Measurements from ENCODE around the gene ABCB1.

GRCh38 chr7:87538052-87538451 is 62.6 kb downstream of the ABCB1 start:
- TF ChIP-seq CEBPB (IDR thresholded peaks at IDR 0.05) = no peak
- no peak for TF ChIP-seq NFIC (IDR thresholded peaks at IDR 0.05)
- no peak for TF ChIP-seq TAF1 (IDR thresholded peaks at IDR 0.05; ENCODE audit: low read depth)
- TF ChIP-seq, protein P1, sequence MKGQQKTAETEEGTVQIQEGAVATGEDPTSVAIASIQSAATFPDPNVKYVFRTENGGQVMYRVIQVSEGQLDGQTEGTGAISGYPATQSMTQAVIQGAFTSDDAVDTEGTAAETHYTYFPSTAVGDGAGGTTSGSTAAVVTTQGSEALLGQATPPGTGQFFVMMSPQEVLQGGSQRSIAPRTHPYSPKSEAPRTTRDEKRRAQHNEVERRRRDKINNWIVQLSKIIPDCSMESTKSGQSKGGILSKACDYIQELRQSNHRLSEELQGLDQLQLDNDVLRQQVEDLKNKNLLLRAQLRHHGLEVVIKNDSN (IDR thresholded peaks at IDR 0.05) = no peak
- no peak for TF ChIP-seq EP300 (IDR thresholded peaks at IDR 0.05; ENCODE audit: borderline replicate concordance)
- no peak for TF ChIP-seq REST (IDR thresholded peaks at IDR 0.05; ENCODE audit: low read depth)
- TF ChIP-seq FOXM1 (IDR thresholded peaks at IDR 0.05; ENCODE audit: borderline replicate concordance, low read depth) = no peak
- no peak for TF ChIP-seq RAD21 (IDR thresholded peaks at IDR 0.05; ENCODE audit: low read depth)
- TF ChIP-seq ZBTB7A (IDR thresholded peaks at IDR 0.05; ENCODE audit: low read depth) = no peak
- no peak for TF ChIP-seq CREB1 (IDR thresholded peaks at IDR 0.05; ENCODE audit: low read depth)
- no peak for TF ChIP-seq YY1 (IDR thresholded peaks at IDR 0.05; ENCODE audit: low read depth)
- TF ChIP-seq TCF12 (IDR thresholded peaks at IDR 0.05; ENCODE audit: low read depth) = no peak
- TF ChIP-seq TEAD4 (IDR thresholded peaks at IDR 0.05) = no peak
- TF ChIP-seq, protein P2, sequence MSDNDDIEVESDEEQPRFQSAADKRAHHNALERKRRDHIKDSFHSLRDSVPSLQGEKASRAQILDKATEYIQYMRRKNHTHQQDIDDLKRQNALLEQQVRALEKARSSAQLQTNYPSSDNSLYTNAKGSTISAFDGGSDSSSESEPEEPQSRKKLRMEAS (IDR thresholded peaks at IDR 0.05) = no peak

Data from Ishikawa (cell line).